Superior temporal gyrus (tissue), 1 donor: Measurements from ENCODE around the gene ME1.
"Not testable (repeated sequence)": the region's sequence is repeated elsewhere in the genome, so short reads cannot be mapped to it uniquely, and the experiment has no call there.

Experiments used
- DNase-seq: peaks from one replicate; pipeline ENCODE4 v3.0.0-alpha.2; 2016; ENCODE audit errors: extremely low spot score

Gene ME1

GRCh38 chr6:83352424-83353061 lies 78.3 kb downstream of the ME1 start:
- no peak for DNase-seq

- no peak for DNase-seq
Measured at GRCh38 chr6:83343121-83343520, 87.7 kb downstream of the ME1 start.

GRCh38 chr6:83341765-83342164 lies 89.1 kb downstream of the ME1 start:
- no peak for DNase-seq

- not testable (repeated sequence) for DNase-seq
Measured at GRCh38 chr6:83333916-83334315, 96.9 kb downstream of the ME1 start.

- DNase-seq, result no peak
Measured at GRCh38 chr6:83333500-83333899, 97.4 kb downstream of the ME1 start.

GRCh38 chr6:83314693-83315092 lies 116.2 kb downstream of the ME1 start:
- no peak for DNase-seq

- no peak for DNase-seq
Measured at GRCh38 chr6:83313882-83314281, 117.0 kb downstream of the ME1 start.

GRCh38 chr6:83311231-83311630 lies 119.6 kb downstream of the ME1 start:
- no peak for DNase-seq

- DNase-seq, result no peak
Measured at GRCh38 chr6:83310046-83310445, 120.8 kb downstream of the ME1 start.

- DNase-seq, result no peak
Measured at GRCh38 chr6:83309344-83309743, 121.5 kb downstream of the ME1 start.

GRCh38 chr6:83308833-83309232 lies 122.0 kb downstream of the ME1 start:
- no peak for DNase-seq

- no peak for DNase-seq
Measured at GRCh38 chr6:83307849-83308248, 123.0 kb downstream of the ME1 start.

- DNase-seq, result no peak
Measured at GRCh38 chr6:83303426-83303825, 127.4 kb downstream of the ME1 start.

- no peak for DNase-seq
Measured at GRCh38 chr6:83294676-83295075, 136.2 kb downstream of the ME1 start.

GRCh38 chr6:83292900-83293843 lies 137.7 kb downstream of the ME1 start:
- DNase-seq, result no peak

- not testable (repeated sequence) for DNase-seq
Measured at GRCh38 chr6:83287298-83287697, 143.6 kb downstream of the ME1 start.

- DNase-seq, result no peak
Measured at GRCh38 chr6:83285917-83286316, 144.9 kb downstream of the ME1 start.

GRCh38 chr6:83273596-83273995 lies 157.3 kb downstream of the ME1 start:
- DNase-seq, result no peak

GRCh38 chr6:83270971-83271719 lies 159.7 kb downstream of the ME1 start:
- no peak for DNase-seq

GRCh38 chr6:83265384-83265783 lies 165.5 kb downstream of the ME1 start:
- no peak for DNase-seq

- DNase-seq, result no peak
Measured at GRCh38 chr6:83260577-83260976, 170.3 kb downstream of the ME1 start.

- DNase-seq, result no peak
Measured at GRCh38 chr6:83258517-83258916, 172.3 kb downstream of the ME1 start.
